AG20443 (cell line): Measurements from ENCODE around the gene LDLRAD2.

ENCODE experiments used
- DNase-seq: peaks from one replicate; pipeline ENCODE4 v3.0.0; 2012; ENCODE audit warnings: low spot score, mixed read lengths

The LDLRAD2 gene

GRCh38 chr1:21843996-21844395 lies 31.9 kb downstream of the LDLRAD2 start:
- no peak for DNase-seq

GRCh38 chr1:21845646-21846641 lies 33.9 kb downstream of the LDLRAD2 start:
- DNase-seq: no peak

- no peak for DNase-seq
Observed at GRCh38 chr1:21847223-21848205, 35.4 kb downstream of the LDLRAD2 start.

GRCh38 chr1:21848524-21849174 lies 36.6 kb downstream of the LDLRAD2 start:
- no peak for DNase-seq

- no peak for DNase-seq
Observed at GRCh38 chr1:21849909-21850576, 38.0 kb downstream of the LDLRAD2 start.

- DNase-seq: no peak
Observed at GRCh38 chr1:21851430-21852250, 39.6 kb downstream of the LDLRAD2 start.

- no peak for DNase-seq
Observed at GRCh38 chr1:21852282-21853130, 40.4 kb downstream of the LDLRAD2 start.

GRCh38 chr1:21853131-21853427 lies 41.0 kb downstream of the LDLRAD2 start:
- peak; percentile 40 for DNase-seq

GRCh38 chr1:21854090-21854750 lies 42.2 kb downstream of the LDLRAD2 start:
- no peak for DNase-seq

GRCh38 chr1:21854751-21855131 lies 42.7 kb downstream of the LDLRAD2 start:
- DNase-seq: no peak

- DNase-seq: no peak
Observed at GRCh38 chr1:21855257-21856096, 43.4 kb downstream of the LDLRAD2 start.

GRCh38 chr1:21857142-21857839 lies 45.2 kb downstream of the LDLRAD2 start:
- peak; percentile 76 for DNase-seq

- DNase-seq: no peak
Observed at GRCh38 chr1:21857840-21858670, 46.0 kb downstream of the LDLRAD2 start.

- no peak for DNase-seq
Observed at GRCh38 chr1:21859669-21860179, 47.7 kb downstream of the LDLRAD2 start.

- DNase-seq: no peak
Observed at GRCh38 chr1:21860971-21861370, 48.9 kb downstream of the LDLRAD2 start.

- DNase-seq: peak; percentile 70
Observed at GRCh38 chr1:21861602-21862429, 49.8 kb downstream of the LDLRAD2 start.
